Caco-2 (cell line): ENCODE results near the gene KIAA0232. TPM values are rescaled to one million over a fixed set of nuclear protein-coding genes. Genes with fewer than 3 reads are reported as not detected.
"Not testable (repeated sequence)": the region's sequence is repeated elsewhere in the genome, so short reads cannot be mapped to it uniquely, and the experiment has no call there.

Experiments used
- BruUV-seq: library from RNA; stranded (reverse); fragments of 400-500 nt; replicated peaks from 2 replicates; lab custom pipeline; 2021; lab: Mats Ljungman, UMichigan
- CTCF ChIA-PET: fragments of 300-600 bp; sonication (Branson Sonifier 250); formaldehyde crosslinking; loops from one replicate; lab custom pipeline; 2022; ENCODE audit warnings: antibody characterized with exemption; lab: Charles Lee
- POLR2A ChIA-PET: fragments of 300-600 bp; sonication (Branson Sonifier 250); formaldehyde crosslinking; loops from one replicate; lab custom pipeline; 2022; ENCODE audit warnings: antibody characterized with exemption; lab: Charles Lee
- DNase-seq, 2 experiments: peaks; one replicate each; pipeline versions ENCODE4 v3.0.0 to v3.0.0-alpha.2; 2020 to 2022
- H3K27me3 ChIP-seq: replicated peaks from 2 replicates; pipeline ENCODE4 v1.6.0; 2011; ENCODE audit warnings: low read length; ENCODE audit not compliant: control insufficient read depth, insufficient read depth
- H3K36me3 ChIP-seq: 2 replicates; pipeline ENCODE4 v1.5.1; 2011; ENCODE audit warnings: low read length; ENCODE audit not compliant: control insufficient read depth, insufficient read depth
- H3K4me1 ChIP-seq: fragments of 250-450 bp; sonication (Bioruptor Pico); 2 replicates; pipeline ENCODE4 v1.5.1; 2020; ENCODE audit warnings: mild to moderate bottlenecking
- H3K4me3 ChIP-seq: 2 replicates; pipeline ENCODE4 v1.5.1; 2011; ENCODE audit warnings: low read depth, mild to moderate bottlenecking, control low read depth, low read length
- H3K9me3 ChIP-seq: fragments of 250-450 bp; sonication (Bioruptor Pico); 2 replicates; pipeline ENCODE4 v1.5.1; 2020; ENCODE audit warnings: mild to moderate bottlenecking, moderate library complexity
- H3K27ac Mint-ChIP-seq: one replicate; pipeline ENCODE4 v1.8.0; 2022; ENCODE audit warnings: mixed read lengths; ENCODE audit not compliant: unreplicated experiment
- H3K27me3 Mint-ChIP-seq: one replicate; pipeline ENCODE4 v1.8.0; 2022; ENCODE audit warnings: mixed read lengths; ENCODE audit not compliant: insufficient read depth, unreplicated experiment
- H3K36me3 Mint-ChIP-seq: one replicate; pipeline ENCODE4 v1.8.0; 2022; ENCODE audit warnings: mild to moderate bottlenecking, mixed read lengths; ENCODE audit not compliant: insufficient read depth, unreplicated experiment
- H3K4me1 Mint-ChIP-seq: one replicate; pipeline ENCODE4 v1.8.0; 2022; ENCODE audit warnings: low read depth, mixed read lengths; ENCODE audit not compliant: unreplicated experiment
- H3K4me3 Mint-ChIP-seq: one replicate; pipeline ENCODE4 v1.8.0; 2022; ENCODE audit warnings: mild to moderate bottlenecking, moderate library complexity, mixed read lengths; ENCODE audit not compliant: unreplicated experiment
- H3K9me3 Mint-ChIP-seq: one replicate; pipeline ENCODE4 v1.8.0; 2022; ENCODE audit warnings: mixed read lengths; ENCODE audit not compliant: unreplicated experiment
- CTCF ChIP-seq, 2 experiments: fragments of 200-600 bp in 1 of 2; IDR thresholded peaks; 1 replicate in 1 of 2; 2 replicates in 1 of 2; pipeline versions ENCODE4 v1.5.1 to v1.8.0; 2011 to 2022; ENCODE audit warnings: antibody characterized with exemption in 1 of 2, control low read depth in 1 of 2, inconsistent platforms in 1 of 2, low read depth in 1 of 2, low read length in 1 of 2, mild to moderate bottlenecking in 1 of 2, moderate library complexity in 1 of 2; ENCODE audit not compliant: insufficient read depth in 1 of 2, severe bottlenecking in 1 of 2, unreplicated experiment in 1 of 2
- intact Hi-C: fragments of 100-400 bp; cut with micrococcal nuclease; formaldehyde crosslinking; loops from one replicate; pipeline ENCODE4 v1.10.0; 2022; ENCODE audit not compliant: unreplicated experiment
- total RNA-seq: library from RNA; stranded (reverse); gene quantifications from 2 replicates; pipeline ENCODE4 v1.2.3, GENCODE V29; 2022

The KIAA0232 gene
- total RNA-seq, 1 experiment from 2014 or later: 19.7 TPM

- peaks cover 18% of the 10 kb centered on the region for H3K36me3 Mint-ChIP-seq
- intact Hi-C loops: loop anchor here (2.0 kb wide), 1 partner anchor 76 kb away; no protein-coding TSS in a partner anchor
- H3K4me3 Mint-ChIP-seq: peak overlapping the region; percentile 94
- Histone ChIP-seq H3K36me3 (no peaks in the 10 kb centered on the region; the same call in 1 of the 2 replicates), H3K4me1 (peaks cover 19% of the 10 kb centered on the region), H3K9me3 (no peaks in the 10 kb centered on the region), H3K4me3 (peak overlapping the region; percentile 83), H3K27me3 (no peaks in the 10 kb centered on the region)
- DNase-seq: peak in 1 of 2 experiments; percentile 43
- H3K4me1 Mint-ChIP-seq: peaks cover 27% of the 10 kb centered on the region
- no peaks in the 10 kb centered on the region for H3K9me3 Mint-ChIP-seq
- no TSS peak for BruUV-seq
- H3K27me3 Mint-ChIP-seq: no peaks in the 10 kb centered on the region
- peak; percentile 8 to 10 for TF ChIP-seq CTCF (IDR thresholded peaks at IDR 0.05; ENCODE audit: insufficient read depth in 1 of 2, low read depth in 1 of 2, low read length in 1 of 2, severe bottlenecking in 1 of 2, unreplicated experiment in 1 of 2)
- H3K27ac Mint-ChIP-seq: peak overlapping the region; percentile 89
- ChIA-PET CTCF (interaction anchor here (0.9 to 2.3 kb wide), 4 partner anchors 17 to 160 kb away, joined by 3 to 18 read pairs (median 4); no protein-coding TSS in a partner anchor), POLR2A (interaction anchor here (1.1 kb wide), 1 partner anchor 44 kb away, joined by 3 read pairs; no protein-coding TSS in a partner anchor)
Measured at GRCh38 chr4:6910340-6910959, 127.9 kb downstream of the KIAA0232 start.

- H3K27me3 ChIP-seq: no peaks in the 10 kb centered on the region
- H3K4me1 ChIP-seq: peaks cover 20% of the 10 kb centered on the region
- Mint-ChIP-seq H3K4me1 (peaks cover 28% of the 10 kb centered on the region), H3K36me3 (peaks cover 18% of the 10 kb centered on the region), H3K4me3 (peak overlapping the region; percentile 94), H3K9me3 (no peaks in the 10 kb centered on the region), H3K27me3 (no peaks in the 10 kb centered on the region), H3K27ac (peak overlapping the region; percentile 89)
- H3K9me3 ChIP-seq: no peaks in the 10 kb centered on the region
- BruUV-seq: TSS peak; percentile 31
- ChIA-PET CTCF (interaction anchor here (0.5 to 1.7 kb wide), 5 partner anchors 9 to 160 kb away, joined by 3 to 4 read pairs (median 3); no protein-coding TSS in a partner anchor), POLR2A (interaction anchor here (1.1 kb wide), 1 partner anchor 43 kb away, joined by 3 read pairs; no protein-coding TSS in a partner anchor)
- intact Hi-C loops: loop anchor here (2.0 kb wide), 1 partner anchor 76 kb away; no protein-coding TSS in a partner anchor
- H3K36me3 ChIP-seq: no peaks in the 10 kb centered on the region; the same call in 1 of the 2 replicates
- peak overlapping the region; percentile 83 for H3K4me3 ChIP-seq
- TF ChIP-seq CTCF (IDR thresholded peaks at IDR 0.05; ENCODE audit: insufficient read depth in 1 of 2, low read depth in 1 of 2, low read length in 1 of 2, severe bottlenecking in 1 of 2, unreplicated experiment in 1 of 2): no peak
- no peak for DNase-seq
Measured at GRCh38 chr4:6910960-6911874, 128.7 kb downstream of the KIAA0232 start.

GRCh38 chr4:6911917-6912316, 129.4 kb downstream of the KIAA0232 start:
- H3K27me3 Mint-ChIP-seq, BruUV-seq, H3K36me3 ChIP-seq, H3K27ac Mint-ChIP-seq, DNase-seq, H3K9me3 Mint-ChIP-seq, H3K9me3 ChIP-seq, POLR2A ChIA-PET, H3K27me3 ChIP-seq, H3K4me3 ChIP-seq: not testable (repeated sequence)
- CTCF ChIA-PET: interaction anchor here (0.5 to 1.4 kb wide), 3 partner anchors 10 to 159 kb away, joined by 3 to 4 read pairs (median 4); no protein-coding TSS in a partner anchor
- H3K4me1 ChIP-seq: peaks cover 27% of the 10 kb centered on the region
- H3K4me3 Mint-ChIP-seq: peak overlapping the region; percentile 94
- intact Hi-C loops: loop anchor here (2.0 kb wide), 1 partner anchor 75 kb away; no protein-coding TSS in a partner anchor
- peaks cover 24% of the 10 kb centered on the region for H3K36me3 Mint-ChIP-seq
- peaks cover 35% of the 10 kb centered on the region for H3K4me1 Mint-ChIP-seq
